ENCODE results near the gene SEPTIN5. TPM values are rescaled to one million over a fixed set of nuclear protein-coding genes. Genes with fewer than 3 reads are reported as not detected.
A peak's percentile ranks its signal among the peaks of the same experiment; 100 is the strongest.

Gene SEPTIN5
- total RNA-seq, 1 experiment from 2014 or later: 1.00 TPM

- no peaks in the 10 kb centered on the region for H3K4me1 Mint-ChIP-seq (ENCODE audit: low read depth, unreplicated experiment)
- H3K36me3 Mint-ChIP-seq (ENCODE audit: insufficient read depth, unreplicated experiment): peaks cover 4% of the 10 kb centered on the region
- H3K9me3 Mint-ChIP-seq (ENCODE audit: unreplicated experiment): no peaks in the 10 kb centered on the region
- ChIA-PET CTCF (interaction anchor here (0.6 to 2.3 kb wide), 29 partner anchors 12 to 633 kb away, joined by 3 to 33 read pairs (median 4); partner anchors contain the start of gene TBX1), POLR2A (no interaction called here)
- H3K4me3 ChIP-seq (ENCODE audit: low read depth, low read length): peak overlapping the region; percentile 52
- H3K27me3 ChIP-seq (replicated peaks; ENCODE audit: control insufficient read depth, insufficient read depth, low read length): no peaks in the 10 kb centered on the region
- intact Hi-C loops (cut with micrococcal nuclease; ENCODE audit: unreplicated experiment): loop anchor here (1.0 to 2.0 kb wide), 3 partner anchors 23 to 180 kb away; partner anchors contain the start of genes GNB1L and RTL10
- no peak overlapping the region for H3K27ac Mint-ChIP-seq (ENCODE audit: unreplicated experiment)
- H3K4me3 Mint-ChIP-seq (ENCODE audit: unreplicated experiment): peak overlapping the region; percentile 79
- H3K4me1 ChIP-seq: peaks cover 13% of the 10 kb centered on the region
- peaks cover 16% of the 10 kb centered on the region for H3K27me3 Mint-ChIP-seq (ENCODE audit: insufficient read depth, unreplicated experiment)
- H3K36me3 ChIP-seq (ENCODE audit: control insufficient read depth, insufficient read depth, low read length): no peaks in the 10 kb centered on the region
- DNase-seq: no peak
- TF ChIP-seq CTCF (IDR thresholded peaks at IDR 0.05; ENCODE audit: insufficient read depth in 1 of 2, low read depth in 1 of 2, low read length in 1 of 2, severe bottlenecking in 1 of 2, unreplicated experiment in 1 of 2): no peak
- no TSS peak for BruUV-seq (replicated peaks)
- no peaks in the 10 kb centered on the region for H3K9me3 ChIP-seq
Measured at GRCh38 chr22:19730198-19730597, 15.9 kb downstream of the SEPTIN5 start.

GRCh38 chr22:19730655-19731360 is 16.5 kb downstream of the SEPTIN5 start:
- CTCF ChIA-PET: interaction anchor here (0.6 to 2.3 kb wide), 30 partner anchors 12 to 634 kb away, joined by 3 to 33 read pairs (median 4); partner anchors contain the start of gene TBX1
- H3K27me3 Mint-ChIP-seq (ENCODE audit: insufficient read depth, unreplicated experiment): peaks cover 11% of the 10 kb centered on the region
- peaks cover 13% of the 10 kb centered on the region for H3K4me1 ChIP-seq
- no peaks in the 10 kb centered on the region for H3K36me3 ChIP-seq (ENCODE audit: control insufficient read depth, insufficient read depth, low read length)
- H3K27me3 ChIP-seq (replicated peaks; ENCODE audit: control insufficient read depth, insufficient read depth, low read length): no peaks in the 10 kb centered on the region
- peak; percentile 89 to 93 for TF ChIP-seq CTCF (IDR thresholded peaks at IDR 0.05; ENCODE audit: insufficient read depth in 1 of 2, low read depth in 1 of 2, low read length in 1 of 2, severe bottlenecking in 1 of 2, unreplicated experiment in 1 of 2)
- intact Hi-C loops (cut with micrococcal nuclease; ENCODE audit: unreplicated experiment): loop anchor here (1.0 to 2.0 kb wide), 5 partner anchors 22 to 179 kb away; partner anchors contain the start of genes GNB1L and RTL10
- peaks cover 4% of the 10 kb centered on the region for H3K36me3 Mint-ChIP-seq (ENCODE audit: insufficient read depth, unreplicated experiment)
- peak; percentile 83 to 90 for DNase-seq
- BruUV-seq (replicated peaks): no TSS peak
- no peaks in the 10 kb centered on the region for H3K4me1 Mint-ChIP-seq (ENCODE audit: low read depth, unreplicated experiment)
- H3K27ac Mint-ChIP-seq (ENCODE audit: unreplicated experiment): no peak overlapping the region
- peak overlapping the region; percentile 79 for H3K4me3 Mint-ChIP-seq (ENCODE audit: unreplicated experiment)
- POLR2A ChIA-PET: no interaction called here
- H3K9me3 Mint-ChIP-seq (ENCODE audit: unreplicated experiment): no peaks in the 10 kb centered on the region
- peak overlapping the region; percentile 52 for H3K4me3 ChIP-seq (ENCODE audit: low read depth, low read length)
- no peaks in the 10 kb centered on the region for H3K9me3 ChIP-seq

- Histone ChIP-seq H3K27me3 (replicated peaks; ENCODE audit: control insufficient read depth, insufficient read depth, low read length) (no peaks in the 10 kb centered on the region), H3K4me1 (peaks cover 13% of the 10 kb centered on the region), H3K9me3 (no peaks in the 10 kb centered on the region), H3K36me3 (ENCODE audit: control insufficient read depth, insufficient read depth, low read length) (no peaks in the 10 kb centered on the region), H3K4me3 (ENCODE audit: low read depth, low read length) (no peak overlapping the region)
- no peaks in the 10 kb centered on the region for H3K9me3 Mint-ChIP-seq (ENCODE audit: unreplicated experiment)
- peak overlapping the region; percentile 79 for H3K4me3 Mint-ChIP-seq (ENCODE audit: unreplicated experiment)
- ChIA-PET POLR2A (no interaction called here), CTCF (interaction anchor here (0.6 to 2.3 kb wide), 12 partner anchors 11 to 216 kb away, joined by 3 to 33 read pairs (median 6); partner anchors contain the start of gene TBX1)
- no peak overlapping the region for H3K27ac Mint-ChIP-seq (ENCODE audit: unreplicated experiment)
- TF ChIP-seq CTCF (IDR thresholded peaks at IDR 0.05; ENCODE audit: insufficient read depth in 1 of 2, low read depth in 1 of 2, low read length in 1 of 2, severe bottlenecking in 1 of 2, unreplicated experiment in 1 of 2): no peak
- peaks cover 4% of the 10 kb centered on the region for H3K36me3 Mint-ChIP-seq (ENCODE audit: insufficient read depth, unreplicated experiment)
- intact Hi-C loops (cut with micrococcal nuclease; ENCODE audit: unreplicated experiment): loop anchor here (1.0 to 2.0 kb wide), 3 partner anchors 36 to 123 kb away; partner anchors contain the start of genes GNB1L and RTL10
- DNase-seq: no peak
- H3K4me1 Mint-ChIP-seq (ENCODE audit: low read depth, unreplicated experiment): no peaks in the 10 kb centered on the region
- peaks cover 11% of the 10 kb centered on the region for H3K27me3 Mint-ChIP-seq (ENCODE audit: insufficient read depth, unreplicated experiment)
- no TSS peak for BruUV-seq (replicated peaks)
Measured at GRCh38 chr22:19731361-19732135, 17.2 kb downstream of the SEPTIN5 start.

Data from Caco-2 (cell line).